ENCODE data around the gene PDCD7.
"Not testable (repeated sequence)": the region's sequence is repeated elsewhere in the genome, so short reads cannot be mapped to it uniquely, and the experiment has no call there.

Gene PDCD7

GRCh38 chr15:65115542-65115941 lies 18.1 kb downstream of the PDCD7 start:
- DNase-seq (ENCODE audit: low spot score) = no peak

GRCh38 chr15:65115086-65115485 lies 18.5 kb downstream of the PDCD7 start, which contains the start of gene UBAP1L:
Gene UBAP1L, minus strand, starts transcription at chr15:65115200. Its CDS starts 8,985 bp downstream, at chr15:65106215.
- DNase-seq (ENCODE audit: low spot score) = no peak

GRCh38 chr15:65110676-65111292 lies 22.8 kb downstream of the PDCD7 start:
- DNase-seq (ENCODE audit: low spot score) = no peak

GRCh38 chr15:65106011-65106590 lies 27.5 kb downstream of the PDCD7 start:
- no peak for DNase-seq (ENCODE audit: low spot score)

GRCh38 chr15:65105038-65105437 lies 28.6 kb downstream of the PDCD7 start:
- no peak for DNase-seq (ENCODE audit: low spot score)

GRCh38 chr15:65102912-65103311 lies 30.7 kb downstream of the PDCD7 start:
- DNase-seq (ENCODE audit: low spot score) = no peak

- no peak for DNase-seq (ENCODE audit: low spot score)
These were observed 31.5 kb downstream of the PDCD7 start for GRCh38 chr15:65101891-65102708.

GRCh38 chr15:65101411-65101890 lies 32.2 kb downstream of the PDCD7 start:
- peak; percentile 59 for DNase-seq (ENCODE audit: low spot score)

GRCh38 chr15:65100442-65100841 lies 33.2 kb downstream of the PDCD7 start:
- no peak for DNase-seq (ENCODE audit: low spot score)

- DNase-seq (ENCODE audit: low spot score) = not testable (repeated sequence)
These were observed 33.8 kb downstream of the PDCD7 start for GRCh38 chr15:65099801-65100200.

- DNase-seq (ENCODE audit: low spot score) = no peak
These were observed 34.3 kb downstream of the PDCD7 start for GRCh38 chr15:65099336-65099735.

- no peak for DNase-seq (ENCODE audit: low spot score)
These were observed 35.9 kb downstream of the PDCD7 start for GRCh38 chr15:65097651-65098263.

GRCh38 chr15:65096481-65097385 lies 36.9 kb downstream of the PDCD7 start:
- DNase-seq (ENCODE audit: low spot score) = no peak

- no peak for DNase-seq (ENCODE audit: low spot score)
These were observed 37.9 kb downstream of the PDCD7 start for GRCh38 chr15:65095747-65096104.

GRCh38 chr15:65095011-65095746 lies 38.4 kb downstream of the PDCD7 start:
- no peak for DNase-seq (ENCODE audit: low spot score)

GRCh38 chr15:65094294-65094995 lies 39.2 kb downstream of the PDCD7 start:
- no peak for DNase-seq (ENCODE audit: low spot score)

GRCh38 chr15:65093793-65094170 lies 39.8 kb downstream of the PDCD7 start:
- DNase-seq (ENCODE audit: low spot score) = not testable (repeated sequence)

GRCh38 chr15:65092911-65093792 lies 40.5 kb downstream of the PDCD7 start:
- DNase-seq (ENCODE audit: low spot score) = no peak

Measured in NAMALWA (cell line).